Activated CD4-positive, CD25-positive, alpha-beta regulatory T cell (primary cell): ENCODE data around the gene MFSD11.
"Not testable (repeated sequence)": the region's sequence is repeated elsewhere in the genome, so short reads cannot be mapped to it uniquely, and the experiment has no call there.

Experiments
- DNase-seq, 4 experiments: peaks; one replicate each; lab custom pipeline; 2025; lab: John Stamatoyannopoulos, UW

MFSD11 gene

DNA sequence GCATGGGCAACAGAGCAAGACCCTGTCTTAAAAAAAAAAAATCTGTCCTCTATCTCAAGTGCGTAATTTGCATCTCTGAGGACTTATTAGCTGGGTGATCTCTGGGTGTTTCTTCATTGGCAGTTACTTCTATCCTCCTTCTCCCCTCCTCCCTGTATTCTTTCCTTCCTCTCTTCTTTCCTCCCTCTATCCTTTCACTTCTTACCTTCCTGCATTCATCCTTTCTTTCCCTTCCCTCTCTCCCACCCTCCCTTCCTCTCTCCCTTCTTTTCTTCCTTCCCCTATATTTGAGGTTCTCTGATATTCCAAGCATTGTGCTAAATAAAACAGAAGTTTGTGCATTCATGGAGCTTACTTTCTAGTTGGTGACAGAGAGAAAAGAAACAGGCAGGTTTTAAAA lies 10.7 kb downstream of the MFSD11 start:
- DNase-seq, result no peak

DNA sequence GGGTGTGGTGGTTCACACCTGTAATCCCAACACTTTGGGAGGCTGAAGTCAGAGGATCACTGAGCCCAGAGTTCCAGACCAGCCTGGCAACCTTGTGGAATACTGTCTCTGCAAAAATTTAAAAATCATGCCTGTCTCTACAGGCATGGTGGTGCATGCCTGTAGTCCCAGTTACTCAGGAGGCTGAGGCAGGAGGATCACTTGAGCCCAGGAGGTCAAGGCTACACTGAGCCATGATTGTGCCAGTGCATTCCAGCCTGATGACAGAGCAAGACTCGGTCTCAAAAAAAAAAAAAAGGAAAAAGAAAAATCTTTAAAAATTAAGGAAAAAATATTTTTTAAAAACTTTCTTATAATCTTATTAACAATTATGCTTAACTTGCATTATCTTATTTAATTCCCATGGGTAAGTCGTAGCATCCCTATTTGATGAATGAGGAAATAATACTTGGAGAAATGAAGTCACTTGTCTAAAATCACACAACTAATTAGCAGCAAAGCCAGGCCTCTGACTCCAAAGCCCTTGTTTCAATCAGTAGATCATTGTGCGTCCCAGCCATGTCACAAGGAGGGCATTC lies 13.6 kb downstream of the MFSD11 start:
- DNase-seq, result no peak

DNA sequence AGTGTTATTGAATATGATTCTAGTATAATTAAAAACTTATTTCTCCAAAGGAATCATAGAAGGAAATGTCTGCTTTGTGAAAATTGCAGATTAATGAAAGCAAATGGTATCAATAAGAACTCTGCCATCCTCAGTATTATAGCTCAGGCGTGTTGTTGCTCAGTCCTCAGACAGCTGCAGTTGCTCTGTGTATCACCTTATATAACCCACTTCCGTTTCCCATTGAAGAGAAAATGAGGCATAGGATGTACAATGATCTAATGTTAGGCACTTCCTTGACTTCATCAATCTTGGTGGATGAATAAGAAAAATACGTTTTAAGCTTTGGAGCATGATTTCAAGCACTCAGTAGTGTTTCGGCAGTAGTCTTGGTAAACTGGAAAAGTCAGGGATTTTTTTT lies 14.1 kb downstream of the MFSD11 start:
- no peak for DNase-seq

DNA sequence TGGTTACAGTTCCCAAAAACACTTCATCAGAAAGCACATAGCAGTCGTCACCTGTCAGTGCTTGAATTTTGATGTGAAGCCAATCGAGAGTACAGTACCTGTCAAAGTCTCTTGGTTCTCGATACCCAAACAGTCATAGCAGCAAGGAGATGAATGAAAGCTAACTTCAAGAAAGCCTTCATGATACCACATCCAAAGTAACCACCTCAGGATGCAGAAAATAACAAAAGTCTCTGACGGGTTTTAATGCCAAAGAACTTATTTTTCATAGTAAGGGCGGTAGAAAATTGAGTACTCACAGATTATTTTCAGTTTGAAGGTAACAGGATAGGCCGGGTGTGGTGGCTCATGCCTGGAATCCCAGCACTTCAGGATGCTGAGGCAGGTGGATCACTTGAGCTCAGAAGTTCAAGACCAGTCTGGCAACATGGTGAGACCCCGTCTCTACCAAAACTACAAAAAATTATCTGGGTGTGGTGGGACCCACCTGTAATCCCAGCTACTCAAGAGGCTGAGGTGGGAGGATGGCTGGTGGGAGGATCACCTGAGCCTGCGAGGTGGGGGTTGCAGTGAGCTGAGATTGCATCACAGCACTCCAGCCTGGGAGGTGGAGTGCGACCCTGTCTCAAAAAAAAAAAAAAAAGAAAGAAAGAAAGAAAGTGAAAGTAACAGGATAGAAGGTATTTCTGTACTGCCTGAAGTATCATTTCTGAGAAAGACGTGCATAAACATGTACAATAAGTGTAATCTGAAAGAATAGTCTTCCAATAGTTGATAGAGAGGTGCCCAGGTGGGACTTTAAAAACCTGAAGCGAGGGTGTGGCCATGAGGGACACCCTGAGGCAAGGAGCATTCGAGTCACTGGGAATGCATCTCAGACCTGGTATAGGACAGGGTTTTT lies 15.4 kb downstream of the MFSD11 start:
- no peak for DNase-seq

DNA sequence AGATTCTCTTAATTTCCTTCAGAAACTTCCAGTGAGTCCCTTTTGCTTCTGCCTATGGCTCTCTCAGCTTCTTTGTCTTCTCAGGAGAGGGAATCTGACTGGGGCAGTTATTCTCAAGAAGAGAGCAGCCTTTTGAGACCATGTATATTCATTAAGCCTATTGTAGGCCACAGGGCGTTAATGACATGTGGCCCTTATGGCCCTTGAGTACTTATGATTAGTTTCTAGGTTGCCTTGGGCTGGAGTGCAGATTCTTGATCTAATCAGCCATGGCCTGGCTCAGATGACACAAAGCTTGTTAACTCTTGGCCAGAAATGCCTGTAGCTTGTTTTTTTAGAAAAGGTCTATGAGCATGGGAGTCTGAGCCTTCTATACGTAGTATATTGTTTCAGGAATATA lies 17.4 kb downstream of the MFSD11 start:
- DNase-seq, result no peak

DNA sequence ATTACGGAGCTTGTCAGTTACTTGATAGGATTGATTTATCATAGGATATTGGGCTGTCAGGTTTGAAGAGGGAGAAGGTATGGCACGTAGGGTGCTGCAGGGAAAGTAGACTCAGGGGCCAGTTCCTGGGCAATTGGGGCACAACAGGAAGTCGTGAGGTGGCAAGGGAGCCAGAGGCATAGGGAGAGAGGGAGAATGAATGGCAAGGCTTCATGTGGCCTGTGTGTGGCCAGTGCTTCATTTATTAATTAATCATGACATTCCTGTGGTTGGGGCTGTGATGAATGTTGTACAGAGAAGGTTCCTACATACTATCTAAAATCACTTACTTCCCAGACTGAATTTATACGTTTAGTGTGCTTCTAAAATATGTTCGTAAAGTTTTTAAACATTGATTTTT lies 19.3 kb downstream of the MFSD11 start:
- DNase-seq, result no peak

DNA sequence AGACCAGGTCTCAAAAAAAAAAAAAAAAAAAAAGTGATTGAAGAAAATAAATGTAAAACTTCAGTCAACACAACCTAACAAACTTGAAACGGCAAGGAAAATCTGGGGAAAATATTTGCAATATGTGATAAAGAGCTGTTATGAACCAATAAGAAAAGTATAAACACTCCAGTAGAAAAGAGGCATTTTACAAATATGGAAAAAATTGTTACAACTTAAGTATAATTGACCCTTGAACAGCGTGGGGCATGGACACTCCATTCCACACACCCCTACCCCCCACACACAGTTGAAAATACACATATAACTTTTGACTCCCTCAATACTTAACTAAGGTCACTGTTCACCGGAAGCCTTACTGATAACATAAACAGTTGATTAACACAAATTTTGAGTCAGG lies 20.7 kb downstream of the MFSD11 start:
- no peak for DNase-seq

DNA sequence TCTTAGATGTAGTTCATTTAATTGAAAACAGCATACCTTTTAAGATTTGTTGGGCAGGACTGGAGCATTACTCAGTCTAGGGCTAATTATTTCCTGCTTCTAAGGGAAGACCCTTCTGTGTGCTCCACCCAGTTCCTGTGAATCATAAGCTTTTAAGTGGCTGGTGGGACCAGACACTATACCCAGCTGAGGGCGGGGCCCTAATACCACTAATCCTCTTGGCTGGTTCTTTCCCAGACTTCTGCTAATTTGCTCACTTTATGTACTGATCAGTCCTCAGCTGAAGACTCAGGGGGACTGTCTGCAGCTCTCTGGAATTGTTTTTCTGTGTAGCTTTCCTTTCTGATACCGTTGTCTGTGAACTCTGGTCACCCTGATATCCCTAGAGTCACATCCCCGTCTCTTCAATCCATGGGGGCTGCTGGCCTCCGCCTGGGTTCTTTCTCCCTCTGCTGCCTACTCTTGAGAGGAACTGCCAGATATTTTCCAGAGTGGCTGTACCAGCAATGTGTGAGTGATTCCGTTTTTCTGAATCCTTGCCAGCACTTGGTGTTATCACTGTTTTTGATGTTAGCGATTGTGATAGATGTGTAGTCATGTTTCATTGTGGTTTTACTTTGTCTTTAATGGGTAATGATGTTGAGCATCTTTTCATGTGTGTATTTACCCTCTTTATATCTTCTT lies 35.1 kb downstream of the MFSD11 start:
- peak in 2 of 4 experiments; percentile 12 to 14 for DNase-seq

DNA sequence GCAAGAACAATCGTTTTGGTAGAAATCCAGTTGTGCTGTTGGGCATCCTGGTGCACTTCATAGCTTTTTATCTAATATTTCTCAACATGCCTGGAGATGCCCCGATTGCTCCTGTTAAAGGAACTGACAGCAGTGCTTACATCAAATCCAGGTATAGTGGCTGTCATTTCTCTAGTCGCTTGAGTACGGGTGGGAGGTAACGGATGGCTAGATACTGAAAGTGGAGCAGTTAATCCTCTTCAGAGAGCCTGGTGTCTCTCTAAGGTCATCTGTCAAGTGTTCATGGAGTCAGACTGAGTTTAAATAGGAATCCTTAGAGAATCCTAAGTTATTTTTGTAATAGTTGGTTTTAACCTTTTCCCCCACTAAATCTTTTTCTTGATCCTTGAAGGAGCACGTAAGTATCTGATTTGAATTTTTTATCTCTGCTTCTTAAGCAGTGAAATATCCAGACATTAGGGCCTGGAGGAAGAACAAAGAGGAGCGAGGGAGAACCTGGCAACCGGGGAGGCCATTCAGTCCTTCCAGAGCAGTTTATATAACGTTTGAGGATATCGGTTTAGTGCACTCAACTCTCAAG lies 37.2 kb downstream of the MFSD11 start:
- DNase-seq, result no peak

DNA sequence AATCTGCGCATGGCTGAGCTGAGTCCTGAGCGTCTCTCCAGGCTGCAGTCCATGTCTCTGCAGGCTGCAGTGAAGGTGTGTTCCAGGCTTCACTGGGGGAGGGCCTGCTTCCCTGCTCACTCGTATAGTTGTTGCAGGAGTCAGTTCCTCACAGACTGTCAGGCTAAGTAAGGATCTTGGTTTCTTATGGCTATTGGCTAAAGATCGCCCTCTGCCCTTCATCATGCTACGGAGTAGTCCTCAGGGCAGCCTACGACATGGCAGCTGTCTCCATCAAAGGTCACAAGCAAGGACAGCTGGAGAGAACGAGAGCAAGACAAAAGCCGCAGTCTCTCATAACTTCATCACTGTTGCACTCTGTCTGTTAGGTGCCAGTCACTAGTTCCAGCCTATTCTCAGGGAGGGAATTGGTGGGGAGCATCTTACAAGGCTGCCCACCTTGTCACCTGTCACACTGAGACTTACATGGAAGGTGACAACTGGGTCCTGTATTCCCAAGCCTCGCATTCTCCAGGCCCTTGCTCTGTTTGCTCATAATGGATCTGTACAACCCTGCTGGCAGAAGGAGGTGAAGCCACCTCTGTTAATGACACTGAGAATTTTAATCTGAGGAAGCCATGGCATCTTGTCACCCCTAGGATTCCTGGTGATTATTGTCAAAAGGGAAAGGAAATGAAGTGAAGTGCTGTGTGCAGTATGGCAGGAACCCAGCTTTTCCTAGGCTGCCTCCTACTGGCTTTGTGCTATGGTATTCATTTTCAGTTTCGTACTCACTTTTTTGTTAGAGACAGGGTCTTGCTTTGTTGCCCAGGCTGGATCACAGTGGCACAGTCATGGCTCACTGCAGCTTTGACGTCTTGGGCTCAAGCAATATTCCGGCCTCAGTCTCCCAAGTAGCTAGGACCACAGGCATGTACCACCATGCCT lies 43.4 kb downstream of the MFSD11 start:
- no peak for DNase-seq

DNA sequence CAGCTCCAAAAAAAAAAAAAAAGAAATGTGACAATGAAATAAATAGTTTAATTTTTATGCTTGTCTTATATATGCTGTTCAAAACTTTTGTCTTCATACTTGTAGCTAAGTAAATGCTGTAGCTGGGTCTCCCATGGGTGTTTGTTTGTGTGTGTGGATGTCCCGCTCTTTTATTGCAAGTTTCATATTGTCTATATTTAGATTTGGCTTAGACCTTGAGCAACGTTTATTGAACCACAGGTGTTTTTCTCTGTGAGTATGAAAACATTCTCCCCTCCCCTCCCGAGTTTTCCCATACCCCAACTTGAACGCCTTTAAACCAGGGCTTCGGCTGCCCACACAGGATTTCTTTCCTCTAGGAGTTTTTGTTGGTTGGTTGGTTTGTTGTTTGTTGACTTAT lies 45.2 kb downstream of the MFSD11 start:
- DNase-seq, result no peak

DNA sequence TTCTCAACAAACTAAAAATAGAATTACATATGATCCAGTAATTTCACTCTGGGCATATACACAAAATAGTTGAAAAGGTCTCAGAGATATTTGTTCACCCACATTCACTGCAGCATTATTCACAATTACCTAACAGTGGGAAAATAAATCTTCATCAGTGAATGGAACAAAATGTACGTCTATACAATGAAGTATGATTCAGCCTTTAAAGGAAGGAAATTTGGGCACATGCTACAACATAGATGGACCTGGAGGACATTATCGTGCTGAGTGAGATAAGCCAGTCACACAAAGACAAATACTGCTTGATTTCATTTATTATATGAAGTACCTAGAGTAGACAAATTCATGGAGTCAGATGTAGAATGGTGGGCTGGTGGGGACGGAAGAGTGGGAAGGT lies 47.0 kb downstream of the MFSD11 start:
- DNase-seq, result no peak

DNA sequence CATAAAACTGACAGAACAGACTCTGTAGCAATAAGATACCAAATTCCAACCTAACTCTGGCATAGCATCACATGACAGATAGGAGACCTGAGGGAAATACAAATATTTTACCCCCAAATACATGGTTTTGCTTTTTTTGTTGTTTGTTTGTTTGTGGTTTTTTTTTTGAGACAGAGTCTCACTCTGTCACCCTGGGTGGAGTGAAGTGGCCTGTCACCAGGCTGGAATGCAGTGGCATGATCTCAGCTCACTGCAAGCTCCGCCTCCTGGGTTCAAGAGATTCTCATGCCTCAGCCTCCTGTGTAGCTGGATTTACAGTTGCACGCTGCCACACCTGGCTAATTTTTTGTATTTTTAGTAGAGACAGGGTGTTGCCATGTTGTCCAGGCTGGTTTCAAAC lies 49.9 kb downstream of the MFSD11 start:
- DNase-seq, result not testable (repeated sequence)

DNA sequence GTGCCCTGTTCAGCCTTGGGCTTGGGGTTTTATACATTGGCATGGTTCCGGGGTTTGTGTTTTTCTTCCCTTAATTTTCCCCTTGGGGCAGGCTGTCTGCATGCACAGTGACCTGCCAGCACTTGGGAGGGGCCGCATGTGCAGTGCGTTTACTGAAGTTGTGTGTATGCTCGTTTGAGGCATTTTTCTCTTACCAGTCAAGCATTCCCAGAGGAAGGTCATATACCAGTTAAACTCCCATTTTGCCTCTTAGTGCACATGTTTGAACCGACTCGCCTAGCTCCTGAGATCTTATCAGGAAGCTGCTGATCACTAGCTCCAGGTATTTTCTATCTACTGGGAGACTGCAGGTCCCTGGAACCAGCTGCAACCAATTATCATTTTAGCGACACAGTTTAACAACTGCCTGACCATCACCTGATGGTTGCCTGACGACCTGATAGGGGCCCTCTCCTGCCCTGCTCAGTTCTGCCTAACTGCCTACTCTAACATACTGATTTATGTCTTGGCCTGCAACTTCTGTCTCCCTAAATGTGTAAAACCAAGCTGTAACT lies 51.4 kb downstream of the MFSD11 start:
- DNase-seq, result no peak

DNA sequence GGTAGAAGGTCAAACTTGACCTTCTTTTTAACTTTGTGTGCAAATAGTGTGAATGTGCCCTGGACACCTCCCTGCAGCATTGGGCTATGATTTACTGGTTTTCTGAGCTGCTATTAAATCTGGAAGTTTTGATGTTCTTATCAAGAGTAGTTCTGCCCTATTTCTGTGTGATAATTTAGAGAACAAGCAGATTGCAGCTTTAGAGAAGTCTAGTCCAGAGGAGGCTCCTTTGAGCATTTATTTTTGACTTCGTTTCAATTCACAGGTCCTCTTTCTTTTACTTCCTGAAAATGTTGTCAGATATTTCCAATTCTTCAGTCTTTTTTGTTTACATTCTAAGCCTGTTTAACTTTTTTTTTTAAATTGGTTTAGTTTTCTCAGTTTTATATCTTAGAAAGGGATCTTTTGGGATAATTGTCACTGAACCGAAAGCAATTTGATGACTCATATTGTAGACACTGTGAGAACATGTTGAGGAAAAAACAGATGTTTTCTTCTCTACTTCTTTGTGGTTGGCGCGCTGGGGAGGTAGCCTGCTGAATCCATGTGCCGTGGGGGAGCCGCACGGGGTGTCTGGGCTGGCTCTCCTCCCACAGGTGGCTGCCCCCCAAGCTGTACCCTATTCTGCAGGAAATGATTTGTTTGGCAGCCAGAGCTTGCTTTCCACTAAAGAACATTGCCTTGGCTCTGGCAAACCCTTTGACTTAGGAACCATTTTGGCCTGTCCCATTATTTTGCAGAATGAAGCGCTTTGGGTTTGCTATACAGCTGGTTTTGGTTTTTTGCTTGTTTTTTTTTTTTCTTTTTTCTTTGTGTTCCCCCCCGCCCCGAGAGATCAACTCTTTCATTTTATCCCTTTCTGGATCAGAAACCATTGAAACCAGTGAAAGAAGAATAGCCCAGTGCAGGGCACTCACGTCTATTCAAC lies 53.4 kb downstream of the MFSD11 start:
- peak in 1 of 4 experiments; percentile 10 for DNase-seq

DNA sequence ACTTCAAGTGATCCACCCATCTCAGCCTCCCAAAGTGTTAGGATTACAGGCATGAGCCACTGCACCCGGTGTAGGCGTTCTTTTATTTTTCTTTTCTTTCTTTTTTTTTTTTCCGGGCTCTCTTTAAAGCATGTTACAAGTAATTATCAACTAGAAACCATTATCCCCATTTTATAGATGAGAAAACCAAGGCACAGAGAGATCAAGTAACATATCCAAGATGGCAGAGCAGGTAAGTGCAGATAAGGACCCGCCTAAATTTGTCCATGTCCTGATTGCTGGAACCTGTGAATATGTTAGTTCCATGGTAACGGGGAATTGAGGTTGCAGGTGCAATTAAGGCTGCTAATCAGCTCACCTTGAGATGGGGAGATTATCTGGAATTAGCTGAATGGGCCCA lies 54.4 kb downstream of the MFSD11 start:
- DNase-seq, result no peak

DNA sequence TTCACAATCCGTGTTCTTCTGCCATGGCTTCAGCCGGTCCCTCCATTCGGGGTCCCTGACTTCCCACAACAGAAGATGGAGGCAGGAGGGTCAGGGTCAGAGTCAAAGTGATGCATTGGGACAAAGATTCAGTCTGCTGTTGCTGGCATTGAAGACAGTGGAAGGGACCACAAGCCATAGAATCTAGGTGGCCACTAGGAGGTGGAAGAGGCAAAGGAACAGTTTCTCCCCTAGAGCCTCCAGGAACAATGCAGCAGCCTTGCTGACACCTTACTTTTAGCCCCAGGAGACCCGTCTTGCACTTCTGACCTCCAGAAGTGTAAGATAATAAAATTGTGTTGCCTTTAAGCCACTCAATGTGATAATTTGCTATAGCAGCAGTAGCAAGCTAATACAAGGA lies 55.9 kb downstream of the MFSD11 start:
- no peak for DNase-seq

DNA sequence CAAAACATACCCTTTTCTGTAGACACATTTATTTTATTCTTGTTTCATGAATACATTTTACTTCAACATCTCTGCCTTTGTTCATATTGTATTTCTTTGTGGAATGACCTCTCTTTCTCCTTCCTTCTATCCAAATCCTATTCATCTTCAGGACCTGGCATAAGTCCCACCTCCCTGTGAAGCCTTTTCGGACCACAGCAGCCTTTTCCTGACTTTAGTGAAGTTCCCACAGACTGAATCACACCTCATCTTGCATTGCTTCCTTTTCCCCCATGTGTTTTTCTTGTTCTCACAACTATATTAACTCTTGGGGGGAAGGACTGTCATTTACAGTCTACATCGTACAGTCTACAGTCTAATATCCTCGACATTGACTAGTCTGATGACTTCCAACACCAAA lies 58.2 kb downstream of the MFSD11 start:
- no peak for DNase-seq

DNA sequence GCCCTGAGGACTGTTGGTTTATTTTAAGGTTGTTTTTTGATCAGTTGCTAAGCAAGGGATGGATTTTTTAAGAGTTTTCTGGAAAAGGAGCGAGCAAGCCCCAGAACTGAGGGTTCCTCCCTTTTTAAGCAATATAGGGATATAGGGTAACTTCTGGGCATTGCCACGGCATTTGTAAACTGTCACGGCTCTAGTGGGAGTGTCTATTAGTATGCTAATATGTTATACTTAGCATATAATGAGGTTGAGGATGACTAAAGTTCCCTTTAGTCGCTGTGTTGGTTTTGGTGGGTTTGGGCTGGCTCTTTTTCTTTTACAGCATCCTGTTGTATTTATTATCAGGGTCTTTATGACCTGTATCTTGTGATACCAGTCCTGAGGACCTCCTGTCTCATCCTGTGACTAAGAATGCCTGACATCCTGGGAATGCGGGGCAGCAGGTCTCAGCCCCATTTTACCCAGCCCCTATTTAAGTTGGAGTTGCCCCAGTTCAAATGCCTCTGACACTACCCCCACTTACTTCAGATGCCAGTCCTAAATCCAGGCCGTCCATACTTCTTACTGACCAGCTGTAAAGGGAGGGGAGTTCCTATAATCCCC lies 59.4 kb downstream of the MFSD11 start:
- no peak for DNase-seq

DNA sequence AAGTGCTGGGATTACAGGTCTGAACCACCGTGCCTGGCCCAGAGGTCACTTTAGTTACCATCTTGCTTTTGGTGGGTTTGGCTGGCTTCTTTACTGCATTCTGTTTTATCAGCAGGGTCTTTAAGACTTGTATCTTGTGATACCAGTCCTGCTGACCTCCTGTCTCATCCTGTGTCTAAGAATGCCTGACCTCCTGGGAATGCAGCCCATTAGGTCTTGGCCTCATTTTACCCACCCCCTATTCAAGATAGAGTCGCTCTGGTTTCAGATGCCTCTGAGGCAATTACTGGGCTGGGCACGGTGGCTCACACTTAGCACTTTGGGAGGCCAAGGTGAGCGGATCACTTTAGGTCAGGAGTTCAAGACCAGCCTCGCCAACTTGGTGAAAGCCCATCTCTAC lies 63.8 kb downstream of the MFSD11 start:
- no peak for DNase-seq
